Psoas muscle (tissue), 8 donors: ENCODE measurements around the gene MRPS18B. TPM values are rescaled to one million over a fixed set of nuclear protein-coding genes. Genes with fewer than 3 reads are reported as not detected.
A peak's percentile ranks its signal among the peaks of the same experiment; 100 is the strongest.
"Not testable (repeated sequence)": the region's sequence is repeated elsewhere in the genome, so short reads cannot be mapped to it uniquely, and the experiment has no call there.

Experiments used
- ATAC-seq, 4 donors: fragments of 200-7000 bp; cut with Tn5 transposase; one replicate each; pipeline ENCODE4 v1.9.1; 2020; ENCODE audit warnings: moderate library complexity in 3 of 4, mild to moderate bottlenecking in 2 of 4
- DNase-seq, 2 donors: peaks; one replicate each; pipeline ENCODE4 v3.0.0-alpha.2; 2020
- H3K27ac ChIP-seq: fragments of 200-600 bp; one replicate; pipeline ENCODE4 v1.8.0; 2022
- H3K27me3 ChIP-seq, 3 donors: fragments of 200-600 bp in 1 of 3; one replicate each; pipeline versions ENCODE4 v1.6.1 to v1.8.0; 2013 to 2022; ENCODE audit warnings: low read length in 2 of 3, mild to moderate bottlenecking in 2 of 3, moderate library complexity in 1 of 3; ENCODE audit not compliant: insufficient read depth in 3 of 3
- H3K36me3 ChIP-seq, 2 donors: fragments of 200-600 bp in 1 of 2; one replicate each; pipeline versions ENCODE4 v1.6.1 to v1.8.0; 2013 to 2022; ENCODE audit warnings: low read depth in 1 of 2, mild to moderate bottlenecking in 1 of 2, moderate library complexity in 1 of 2; ENCODE audit not compliant: insufficient read depth in 1 of 2
- H3K4me1 ChIP-seq: fragments of 200-600 bp; one replicate; pipeline ENCODE4 v1.8.0; 2022
- H3K4me3 ChIP-seq: fragments of 200-600 bp; one replicate; pipeline ENCODE4 v1.8.0; 2022; ENCODE audit warnings: mild to moderate bottlenecking
- H3K9me3 ChIP-seq: fragments of 200-600 bp; one replicate; pipeline ENCODE4 v1.8.0; 2022
- WGBS, 3 donors: extraction: QIAGEN DNeasy Blood & Tissue Kit; methylation state at CpG; one replicate each; pipeline versions ENCODE4 v1.1.6 to v1.1.7; 2013; 5-methylcytosine and 5-hydroxymethylcytosine counted together
- intact Hi-C, 2 donors: fragments of 100-400 bp; cut with DNase I; formaldehyde crosslinking; loops; one replicate each; pipeline versions ENCODE4 v1.11.0 to v1.14.2; 2022
- polyA plus RNA-seq, 3 donors: library from polyadenylated mRNA; stranded (reverse); fragments of 200-250 nt; gene quantifications; one replicate each; pipeline ENCODE4 v1.2.3, GENCODE V29; 2013
- total RNA-seq, 4 donors: library from RNA; stranded (reverse); fragmentation: NEBNext Ultra II Directional in 2 of 4; extraction: Animal tissue kit (Norgen Biotek cat#: 25700) in 2 of 4; gene quantifications; one replicate each; pipeline versions ENCODE4 v1.2.1 to v1.2.4, GENCODE V29; 2021 to 2023
- TF ChIP-seq, protein P1 (sequence below): fragments of 200-600 bp; IDR thresholded peaks from one replicate; pipeline ENCODE4 v1.8.0; 2022; ENCODE audit warnings: antibody characterized with exemption
- donor health status: healthy with polysubstance abuse.
- donor health status: DM: no; HTN: no; CAD: no; lungs with moderate emphysema.
- donor health status: Bipolar disorder and iron deficiency.
- donor health status: healthy.
- donor health status: DM: yes; HTN: yes; CAD: no.
- donor health status: DM: no; HTN: no; CAD: no.
- donor health status: DM: no; HTN: no; CAD: no.
- donor health status: DM: yes; HTN: yes; CAD: no.

MRPS18B gene
- total and polyA plus RNA-seq, 7 donors: 109 to 303 (median 184) TPM

DNA sequence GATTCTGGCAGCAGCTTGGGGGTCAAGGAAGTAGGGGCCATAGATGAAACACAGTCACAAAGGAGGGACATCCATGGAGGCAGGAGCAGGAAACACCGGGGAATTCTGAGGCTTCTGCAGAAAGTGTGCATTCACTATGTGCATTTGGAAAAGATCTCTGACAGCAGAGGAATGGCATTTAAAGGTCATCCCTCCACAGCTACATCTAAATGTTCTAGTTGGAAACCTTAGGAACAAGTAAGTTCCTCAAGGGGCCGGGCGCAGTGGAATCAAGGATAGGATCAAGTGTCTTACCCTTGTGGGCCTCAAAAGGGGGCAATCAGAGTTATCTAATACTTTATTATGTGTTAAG, 38.1 kb downstream of the MRPS18B start:
- H3K4me1 ChIP-seq: no peaks in the 10 kb centered on the region
- no peak for DNase-seq
- peaks cover 5 to 100% of the 10 kb centered on the region in 2 donors for H3K36me3 ChIP-seq
- ATAC-seq: no peak
- no peaks in the 10 kb centered on the region for H3K27me3 ChIP-seq
- H3K27ac ChIP-seq: no peak overlapping the region
- H3K9me3 ChIP-seq: no peaks in the 10 kb centered on the region
- 84 to 93% (median 89%) methylated on average over 3 of the region's 3 CpGs for WGBS, 3 donors
- intact Hi-C loops: no loop called here
- TF ChIP-seq, protein P1, sequence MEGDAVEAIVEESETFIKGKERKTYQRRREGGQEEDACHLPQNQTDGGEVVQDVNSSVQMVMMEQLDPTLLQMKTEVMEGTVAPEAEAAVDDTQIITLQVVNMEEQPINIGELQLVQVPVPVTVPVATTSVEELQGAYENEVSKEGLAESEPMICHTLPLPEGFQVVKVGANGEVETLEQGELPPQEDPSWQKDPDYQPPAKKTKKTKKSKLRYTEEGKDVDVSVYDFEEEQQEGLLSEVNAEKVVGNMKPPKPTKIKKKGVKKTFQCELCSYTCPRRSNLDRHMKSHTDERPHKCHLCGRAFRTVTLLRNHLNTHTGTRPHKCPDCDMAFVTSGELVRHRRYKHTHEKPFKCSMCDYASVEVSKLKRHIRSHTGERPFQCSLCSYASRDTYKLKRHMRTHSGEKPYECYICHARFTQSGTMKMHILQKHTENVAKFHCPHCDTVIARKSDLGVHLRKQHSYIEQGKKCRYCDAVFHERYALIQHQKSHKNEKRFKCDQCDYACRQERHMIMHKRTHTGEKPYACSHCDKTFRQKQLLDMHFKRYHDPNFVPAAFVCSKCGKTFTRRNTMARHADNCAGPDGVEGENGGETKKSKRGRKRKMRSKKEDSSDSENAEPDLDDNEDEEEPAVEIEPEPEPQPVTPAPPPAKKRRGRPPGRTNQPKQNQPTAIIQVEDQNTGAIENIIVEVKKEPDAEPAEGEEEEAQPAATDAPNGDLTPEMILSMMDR: no peak
- no peak overlapping the region for H3K4me3 ChIP-seq

DNA sequence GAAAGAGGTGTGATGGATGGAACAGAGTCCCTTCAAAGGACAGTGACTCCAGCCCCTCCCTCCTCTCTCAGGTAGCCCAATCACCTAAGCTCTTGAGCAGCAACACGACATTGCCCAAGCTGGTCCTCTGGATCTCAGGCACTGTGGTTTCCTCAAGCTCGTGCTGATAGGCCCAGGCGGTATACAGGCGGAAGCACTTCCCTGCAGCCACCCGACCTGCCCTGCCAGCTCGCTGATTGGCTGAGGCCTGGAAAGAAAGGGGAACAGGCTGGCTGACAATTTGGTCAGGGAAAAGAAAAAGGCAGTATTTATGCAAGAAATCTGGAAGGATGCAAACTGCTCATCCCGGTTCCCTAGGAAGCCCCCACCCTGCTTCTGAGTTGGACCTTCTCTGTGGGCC, 38.9 kb downstream of the MRPS18B start:
- ATAC-seq (no peak), DNase-seq (no peak)
- H3K4me1 ChIP-seq: no peaks in the 10 kb centered on the region
- H3K9me3 ChIP-seq: no peaks in the 10 kb centered on the region
- TF ChIP-seq, protein P1: no peak
- intact Hi-C loops: no loop called here
- peaks cover 5 to 100% of the 10 kb centered on the region in 2 donors for H3K36me3 ChIP-seq
- H3K27me3 ChIP-seq: no peaks in the 10 kb centered on the region
- no peak overlapping the region for H3K4me3 ChIP-seq
- H3K27ac ChIP-seq: no peak overlapping the region
- 78 to 85% (median 81%) methylated on average over 7 of the region's 7 CpGs for WGBS, 3 donors

DNA sequence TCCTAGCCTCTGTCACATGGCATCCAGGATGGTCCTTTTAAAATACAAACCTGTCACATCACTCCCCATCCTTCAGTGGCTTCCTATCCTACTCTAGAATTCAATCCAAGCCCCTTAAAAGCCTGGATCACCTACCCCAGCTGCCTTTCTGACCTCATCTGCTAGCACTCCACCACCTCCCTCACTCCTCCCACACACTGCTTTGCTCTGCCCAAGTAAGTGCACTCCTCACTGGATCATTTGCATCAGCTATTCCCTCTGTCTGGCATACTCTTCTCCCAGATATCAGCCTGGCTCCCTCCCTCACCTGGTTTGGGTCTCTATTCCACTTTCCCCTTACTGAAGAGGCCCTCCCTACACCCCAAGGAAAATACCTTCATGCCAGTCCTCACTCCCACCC, 39.8 kb downstream of the MRPS18B start:
- Histone ChIP-seq H3K27me3 (no peaks in the 10 kb centered on the region), H3K27ac (no peak overlapping the region), H3K9me3 (no peaks in the 10 kb centered on the region), H3K4me1 (no peaks in the 10 kb centered on the region), H3K36me3 (peaks cover 5 to 100% of the 10 kb centered on the region in 2 donors), H3K4me3 (no peak overlapping the region)
- intact Hi-C loops: no loop called here
- no peak for DNase-seq
- TF ChIP-seq, protein P1: no peak
- no peak for ATAC-seq

DNA sequence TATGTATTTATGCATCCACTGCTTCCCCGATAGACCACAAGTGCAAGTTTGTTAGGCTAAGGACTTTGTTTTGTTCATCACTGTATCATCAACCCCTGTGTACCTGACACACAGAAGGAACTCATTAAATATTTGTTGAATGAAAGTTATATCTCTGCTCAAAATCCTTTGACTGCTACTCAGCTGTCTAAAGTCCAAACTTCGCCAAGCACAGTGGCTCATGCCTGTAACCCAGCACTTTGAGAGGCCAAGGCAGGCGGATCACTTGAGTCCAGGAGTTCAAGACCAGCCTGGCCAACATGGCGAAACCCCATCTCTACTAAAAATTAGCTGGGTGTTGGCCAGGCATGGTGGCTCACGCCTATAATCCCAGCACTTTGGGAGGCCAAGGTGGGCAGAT, 40.3 kb downstream of the MRPS18B start:
- H3K36me3 ChIP-seq: peaks cover 7 to 100% of the 10 kb centered on the region in 2 donors
- ATAC-seq, intact Hi-C loops, H3K27me3 ChIP-seq, H3K27ac ChIP-seq, H3K4me1 ChIP-seq, H3K4me3 ChIP-seq, H3K9me3 ChIP-seq, DNase-seq: not testable (repeated sequence)
- WGBS, 3 donors: 92 to 95% (median 94%) methylated on average over 5 of the region's 5 CpGs

DNA sequence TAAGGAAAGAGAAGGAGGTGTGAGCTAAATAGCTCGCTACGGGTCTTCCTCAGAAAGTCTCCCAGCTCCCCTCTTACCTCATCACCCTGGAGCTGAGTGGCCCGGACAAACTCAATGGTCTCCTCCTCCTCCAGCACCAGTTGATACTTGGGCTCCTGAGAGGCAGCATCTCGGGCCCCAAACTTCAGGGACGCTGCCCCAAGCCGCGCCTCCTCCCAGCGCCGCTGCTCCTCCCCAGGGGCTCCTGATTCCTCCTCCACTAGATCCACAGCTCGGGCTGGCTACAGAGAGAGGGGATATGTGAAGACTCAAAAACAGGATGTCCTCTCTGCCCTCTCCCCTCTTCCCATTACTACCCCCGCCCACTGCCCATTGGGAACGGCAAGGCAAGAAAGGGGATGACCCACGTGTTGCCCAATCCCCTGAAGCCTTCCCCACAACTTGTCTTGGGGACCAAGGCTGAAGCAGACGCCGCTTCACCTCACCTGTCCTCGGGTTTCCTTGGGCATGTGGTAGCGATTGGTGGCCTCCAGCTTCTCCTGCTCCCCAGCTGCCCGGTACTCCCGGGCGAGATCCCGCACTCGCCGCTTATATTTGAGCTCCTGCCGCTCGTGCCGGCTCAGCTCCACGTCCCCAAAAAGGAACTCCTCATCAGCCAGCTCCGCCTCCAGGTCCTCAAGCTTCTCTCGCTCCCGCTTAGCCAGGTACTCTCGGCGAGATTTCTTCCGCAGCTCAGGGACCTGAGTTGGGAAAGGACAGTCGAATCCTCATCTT, 47.5 kb downstream of the MRPS18B start:
- ATAC-seq: no peak
- no peak overlapping the region for H3K4me3 ChIP-seq
- TF ChIP-seq, protein P1: no peak

DNA sequence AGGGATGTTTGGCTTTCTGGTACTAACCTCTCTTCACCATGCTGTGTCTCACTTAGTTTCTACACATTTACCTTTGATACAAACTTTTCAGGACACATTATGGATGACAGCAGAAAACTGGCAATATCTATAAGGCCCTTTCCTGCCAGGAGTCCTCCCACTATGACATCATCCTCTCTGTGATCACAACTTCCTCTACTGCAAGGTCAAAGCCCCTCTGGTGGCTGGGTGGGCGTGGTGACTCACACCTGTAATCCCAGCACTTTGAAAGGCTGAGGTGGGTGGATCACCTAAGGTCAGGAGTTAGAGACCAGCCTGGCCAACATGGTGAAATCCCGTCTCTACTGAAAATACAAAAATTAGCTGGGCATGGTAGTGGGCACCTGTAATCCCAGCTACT, 48.7 kb downstream of the MRPS18B start:
- H3K4me3 ChIP-seq, H3K9me3 ChIP-seq, H3K27ac ChIP-seq, H3K27me3 ChIP-seq, H3K4me1 ChIP-seq, DNase-seq, ATAC-seq, intact Hi-C loops: not testable (repeated sequence)
- peaks cover 14 to 97% of the 10 kb centered on the region in 2 donors for H3K36me3 ChIP-seq
- WGBS, 3 donors: 85 to 92% (median 86%) methylated on average over 2 of the region's 2 CpGs

More for the DNA sequence above, 47.5 kb downstream of the MRPS18B start:
- WGBS, 3 donors: 88 to 95% (median 90%) methylated on average over 34 of the region's 34 CpGs
- intact Hi-C loops: no loop called here
- H3K4me1 ChIP-seq: no peaks in the 10 kb centered on the region
- H3K27ac ChIP-seq: no peak overlapping the region
- no peaks in the 10 kb centered on the region for H3K27me3 ChIP-seq
- peaks cover 14 to 100% of the 10 kb centered on the region in 2 donors for H3K36me3 ChIP-seq
- DNase-seq: peak in 1 of 2 donors; percentile 36
- H3K9me3 ChIP-seq: no peaks in the 10 kb centered on the region
